H1 (cell line): ENCODE measurements around the gene TRIP13.

ENCODE experiments used
- EZH2 ChIP-seq: fragments of 200-600 bp; sonication (generic); IDR thresholded peaks from 2 replicates; pipeline ENCODE4 v1.7.1; 2012; ENCODE audit warnings: low read depth, mild to moderate bottlenecking, moderate library complexity, low read length, inconsistent platforms; ENCODE audit not compliant: severe bottlenecking
- HDAC2 ChIP-seq, 2 experiments: fragments of 300-600 bp in 1 of 2; sonication (generic) in 1 of 2; IDR thresholded peaks; 2 replicates each; pipeline ENCODE4 v1.6.1; 2011 to 2012; ENCODE audit warnings: low read depth in 2 of 2, low read length in 2 of 2, mild to moderate bottlenecking in 2 of 2, moderate library complexity in 2 of 2, borderline replicate concordance in 1 of 2, inconsistent platforms in 1 of 2
- JUN ChIP-seq: IDR thresholded peaks from 2 replicates; pipeline ENCODE4 v1.6.1; 2011; ENCODE audit warnings: low read depth, mild to moderate bottlenecking, improper control_type of control experiment, low read length
- KDM1A ChIP-seq: fragments of 200-600, 300-600 bp; sonication (generic); IDR thresholded peaks from 2 replicates; pipeline ENCODE4 v1.7.1; 2016; ENCODE audit warnings: mild to moderate bottlenecking, low read length, borderline replicate concordance
- POLR2A ChIP-seq, 2 experiments: IDR thresholded peaks; 1 replicate in 1 of 2; 2 replicates in 1 of 2; pipeline ENCODE4 v1.6.1; 2011; ENCODE audit warnings: low read depth in 2 of 2, low read length in 2 of 2, mild to moderate bottlenecking in 2 of 2; ENCODE audit errors: control extremely low read depth in 1 of 2
- RFX5 ChIP-seq: IDR thresholded peaks from 2 replicates; pipeline ENCODE4 v1.6.1; 2011; ENCODE audit warnings: low read depth, low read length, improper control_type of control experiment, borderline replicate concordance
- SP1 ChIP-seq: IDR thresholded peaks from 2 replicates; pipeline ENCODE4 v1.6.1; 2011; ENCODE audit warnings: low read depth, low read length
- YY1 ChIP-seq: IDR thresholded peaks from 2 replicates; pipeline ENCODE4 v1.6.1; 2011; ENCODE audit warnings: low read depth, mild to moderate bottlenecking, low read length
- ZNF274 ChIP-seq: IDR thresholded peaks from 2 replicates; pipeline ENCODE4 v1.7.0; 2012; ENCODE audit warnings: low read length, borderline replicate concordance; ENCODE audit errors: extremely low read depth
- TF ChIP-seq, protein P1 (sequence below), 3 experiments: IDR thresholded peaks; 1 replicate in 2 of 3; 2 replicates in 1 of 3; pipeline versions ENCODE4 v1.5.1 to v1.6.1; 2011; ENCODE audit warnings: low read length in 3 of 3, mild to moderate bottlenecking in 3 of 3, inconsistent platforms in 2 of 3, low read depth in 1 of 3, moderate library complexity in 1 of 3; ENCODE audit not compliant: insufficient read depth in 1 of 3; ENCODE audit errors: control extremely low read depth in 1 of 3
- TF ChIP-seq, protein P2 (sequence below): IDR thresholded peaks from 2 replicates; pipeline ENCODE4 v1.6.1; 2012; ENCODE audit warnings: low read length, inconsistent platforms
- TF ChIP-seq, protein P3 (sequence below): IDR thresholded peaks from 2 replicates; pipeline ENCODE4 v1.6.1; 2011; ENCODE audit warnings: low read length, improper control_type of control experiment

DNA sequence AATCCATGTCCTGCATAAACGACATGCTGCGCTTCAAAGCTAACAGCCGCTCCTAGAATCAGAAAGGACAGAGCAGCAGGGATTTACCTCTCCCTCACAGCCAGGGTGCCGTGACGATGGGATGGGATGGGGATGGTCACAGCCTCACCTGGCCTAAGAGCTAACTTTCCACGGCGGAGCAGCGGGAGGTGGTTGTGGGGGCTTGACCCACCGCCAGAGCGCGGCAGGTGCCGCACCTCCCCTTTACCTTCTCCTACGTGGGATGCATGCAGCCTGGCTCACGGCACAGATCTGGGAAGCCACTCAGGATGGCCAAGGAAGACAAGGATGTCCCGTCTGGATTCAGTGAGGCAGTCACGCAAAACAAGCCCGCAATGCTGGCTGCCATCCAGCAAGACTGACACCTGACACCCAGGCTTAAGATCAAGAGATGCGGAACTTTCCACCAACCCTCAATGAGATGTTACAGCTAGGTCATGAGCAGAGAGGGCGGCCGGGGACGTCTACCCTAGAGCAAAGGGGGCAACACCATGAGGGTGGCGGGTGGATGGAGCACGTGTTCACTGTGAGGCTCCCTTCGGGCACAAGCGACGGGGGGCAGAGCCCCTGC lies 5.9 kb upstream of the TRIP13 start:
- TF ChIP-seq HDAC2 (IDR thresholded peaks at IDR 0.05; ENCODE audit: borderline replicate concordance in 1 of 2, low read depth in 2 of 2, low read length in 2 of 2) (no peak), SP1 (no peak), EZH2 (no peak), YY1 (no peak), POLR2A (IDR thresholded peaks at IDR 0.05; ENCODE audit: control extremely low read depth in 1 of 2, low read depth in 2 of 2, low read length in 2 of 2) (no peak), ZNF274 (no peak), JUN (no peak), RFX5 (no peak), KDM1A (no peak)
- TF ChIP-seq, protein P1, sequence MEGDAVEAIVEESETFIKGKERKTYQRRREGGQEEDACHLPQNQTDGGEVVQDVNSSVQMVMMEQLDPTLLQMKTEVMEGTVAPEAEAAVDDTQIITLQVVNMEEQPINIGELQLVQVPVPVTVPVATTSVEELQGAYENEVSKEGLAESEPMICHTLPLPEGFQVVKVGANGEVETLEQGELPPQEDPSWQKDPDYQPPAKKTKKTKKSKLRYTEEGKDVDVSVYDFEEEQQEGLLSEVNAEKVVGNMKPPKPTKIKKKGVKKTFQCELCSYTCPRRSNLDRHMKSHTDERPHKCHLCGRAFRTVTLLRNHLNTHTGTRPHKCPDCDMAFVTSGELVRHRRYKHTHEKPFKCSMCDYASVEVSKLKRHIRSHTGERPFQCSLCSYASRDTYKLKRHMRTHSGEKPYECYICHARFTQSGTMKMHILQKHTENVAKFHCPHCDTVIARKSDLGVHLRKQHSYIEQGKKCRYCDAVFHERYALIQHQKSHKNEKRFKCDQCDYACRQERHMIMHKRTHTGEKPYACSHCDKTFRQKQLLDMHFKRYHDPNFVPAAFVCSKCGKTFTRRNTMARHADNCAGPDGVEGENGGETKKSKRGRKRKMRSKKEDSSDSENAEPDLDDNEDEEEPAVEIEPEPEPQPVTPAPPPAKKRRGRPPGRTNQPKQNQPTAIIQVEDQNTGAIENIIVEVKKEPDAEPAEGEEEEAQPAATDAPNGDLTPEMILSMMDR (IDR thresholded peaks at IDR 0.05; ENCODE audit: control extremely low read depth in 1 of 3, insufficient read depth in 1 of 3, low read depth in 1 of 3, low read length in 3 of 3): no peak
- TF ChIP-seq, protein P2, sequence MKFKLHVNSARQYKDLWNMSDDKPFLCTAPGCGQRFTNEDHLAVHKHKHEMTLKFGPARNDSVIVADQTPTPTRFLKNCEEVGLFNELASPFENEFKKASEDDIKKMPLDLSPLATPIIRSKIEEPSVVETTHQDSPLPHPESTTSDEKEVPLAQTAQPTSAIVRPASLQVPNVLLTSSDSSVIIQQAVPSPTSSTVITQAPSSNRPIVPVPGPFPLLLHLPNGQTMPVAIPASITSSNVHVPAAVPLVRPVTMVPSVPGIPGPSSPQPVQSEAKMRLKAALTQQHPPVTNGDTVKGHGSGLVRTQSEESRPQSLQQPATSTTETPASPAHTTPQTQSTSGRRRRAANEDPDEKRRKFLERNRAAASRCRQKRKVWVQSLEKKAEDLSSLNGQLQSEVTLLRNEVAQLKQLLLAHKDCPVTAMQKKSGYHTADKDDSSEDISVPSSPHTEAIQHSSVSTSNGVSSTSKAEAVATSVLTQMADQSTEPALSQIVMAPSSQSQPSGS: no peak
- TF ChIP-seq, protein P3, sequence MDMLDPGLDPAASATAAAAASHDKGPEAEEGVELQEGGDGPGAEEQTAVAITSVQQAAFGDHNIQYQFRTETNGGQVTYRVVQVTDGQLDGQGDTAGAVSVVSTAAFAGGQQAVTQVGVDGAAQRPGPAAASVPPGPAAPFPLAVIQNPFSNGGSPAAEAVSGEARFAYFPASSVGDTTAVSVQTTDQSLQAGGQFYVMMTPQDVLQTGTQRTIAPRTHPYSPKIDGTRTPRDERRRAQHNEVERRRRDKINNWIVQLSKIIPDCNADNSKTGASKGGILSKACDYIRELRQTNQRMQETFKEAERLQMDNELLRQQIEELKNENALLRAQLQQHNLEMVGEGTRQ: no peak
